GM18511 (cell line): ENCODE measurements around the gene RNF128.

Experiments
- ATAC-seq: cut with Tn5 transposase; IDR thresholded peaks from one replicate; pipeline ENCODE4 v1.9.1; 2021; ENCODE audit warnings: mild to moderate bottlenecking, moderate library complexity; ENCODE audit not compliant: unreplicated experiment

The RNF128 gene

DNA sequence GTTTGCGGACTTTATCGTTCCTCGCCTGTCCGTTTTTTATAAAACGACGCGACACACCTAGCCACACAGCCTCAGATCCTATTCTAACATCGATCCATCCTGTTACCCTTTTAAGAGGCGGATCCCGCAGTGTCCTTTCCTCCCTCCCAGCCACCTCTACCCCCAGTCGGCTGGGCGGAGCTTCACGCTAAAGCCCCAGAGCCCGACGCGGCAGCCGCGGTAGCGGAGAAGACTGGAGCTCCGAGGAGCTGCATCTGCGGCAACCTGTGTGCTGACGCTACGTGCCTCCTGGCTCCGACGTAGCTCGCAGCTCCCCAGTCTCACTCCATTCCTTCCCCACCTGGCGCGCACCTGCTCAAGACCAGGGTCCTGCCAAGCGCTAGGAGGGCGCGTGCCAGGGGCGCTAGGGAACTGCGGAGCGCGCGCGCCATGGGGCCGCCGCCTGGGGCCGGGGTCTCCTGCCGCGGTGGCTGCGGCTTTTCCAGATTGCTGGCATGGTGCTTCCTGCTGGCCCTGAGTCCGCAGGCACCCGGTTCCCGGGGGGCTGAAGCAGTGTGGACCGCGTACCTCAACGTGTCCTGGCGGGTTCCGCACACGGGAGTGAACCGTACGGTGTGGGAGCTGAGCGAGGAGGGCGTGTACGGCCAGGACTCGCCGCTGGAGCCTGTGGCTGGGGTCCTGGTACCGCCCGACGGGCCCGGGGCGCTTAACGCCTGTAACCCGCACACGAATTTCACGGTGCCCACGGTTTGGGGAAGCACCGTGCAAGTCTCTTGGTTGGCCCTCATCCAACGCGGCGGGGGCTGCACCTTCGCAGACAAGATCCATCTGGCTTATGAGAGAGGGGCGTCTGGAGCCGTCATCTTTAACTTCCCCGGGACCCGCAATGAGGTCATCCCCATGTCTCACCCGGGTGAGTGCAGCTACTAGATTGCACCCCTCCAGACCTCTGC lies at the start of gene RNF128:
Gene RNF128, plus strand, starts transcription at position 217 of the 953 bp plus-strand sequence. Its CDS starts 213 bp downstream, at position 430.
- ATAC-seq = no peak

DNA sequence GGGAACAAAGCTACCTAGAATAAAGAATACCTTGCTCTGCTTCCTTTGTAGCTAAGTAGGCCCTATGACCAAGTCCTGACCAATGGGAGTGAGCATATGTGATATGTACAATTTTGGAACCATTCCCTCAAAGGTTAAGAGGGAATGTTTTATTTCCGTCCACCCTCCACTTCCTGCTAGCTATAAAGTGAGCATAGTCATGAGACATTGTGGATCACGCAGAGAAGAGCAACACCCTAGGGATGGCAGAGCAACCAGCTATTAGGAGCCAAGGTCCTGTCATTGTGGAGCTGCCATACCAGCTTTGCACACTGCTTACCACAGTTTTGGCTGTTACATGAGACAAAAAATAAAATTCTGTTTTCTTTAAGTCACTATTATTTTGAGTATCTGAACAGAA lies 45.8 kb upstream of the RNF128 start:
- ATAC-seq = no peak

- no peak for ATAC-seq
Observed at GRCh38 chrX:106684207-106684606, 42.3 kb upstream of the RNF128 start.

- no peak for ATAC-seq
Observed at GRCh38 chrX:106692425-106693065, 34.0 kb upstream of the RNF128 start.

GRCh38 chrX:106696502-106696901 lies 30.0 kb upstream of the RNF128 start:
- ATAC-seq = no peak

GRCh38 chrX:106698693-106699092 lies 27.8 kb upstream of the RNF128 start:
- no peak for ATAC-seq

DNA sequence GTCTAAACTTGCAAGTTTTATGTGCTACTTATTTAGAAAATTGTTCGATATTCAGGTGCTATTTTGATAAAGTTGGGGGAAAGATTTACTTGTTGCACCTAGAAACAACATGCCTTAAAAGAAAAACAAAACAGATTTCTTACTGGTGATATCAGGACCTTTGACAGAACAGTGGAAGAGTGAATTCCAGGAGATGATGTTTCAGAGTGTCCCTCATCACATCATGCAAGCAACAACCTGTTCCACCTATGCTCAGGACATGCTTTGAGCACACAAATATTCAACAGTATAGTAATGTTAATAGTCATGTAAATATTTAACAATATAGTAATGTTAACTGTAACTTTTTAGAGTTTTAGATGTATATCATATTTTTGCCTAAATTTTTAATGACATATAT lies 23.9 kb upstream of the RNF128 start:
- no peak for ATAC-seq

DNA sequence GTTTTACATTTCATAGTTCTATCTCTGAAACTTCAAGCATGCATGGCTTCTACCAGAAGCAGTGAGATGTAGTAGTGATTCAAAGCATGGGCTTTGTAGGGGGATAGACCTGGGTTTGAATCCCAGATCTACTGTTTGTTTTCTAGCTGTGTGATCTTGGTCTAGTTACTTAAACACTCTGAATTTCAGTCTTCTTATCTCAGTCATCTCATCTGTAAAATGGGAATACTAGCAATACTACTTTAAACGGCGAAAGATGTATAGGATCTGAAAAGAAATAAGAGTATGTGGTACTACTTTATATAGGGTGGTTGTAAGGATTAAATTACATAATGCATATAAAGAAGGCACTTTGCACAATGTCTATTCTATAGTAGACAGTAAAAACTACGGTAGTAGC lies 20.0 kb upstream of the RNF128 start:
- ATAC-seq = no peak

GRCh38 chrX:106707771-106708454 lies 18.6 kb upstream of the RNF128 start:
- ATAC-seq = no peak

DNA sequence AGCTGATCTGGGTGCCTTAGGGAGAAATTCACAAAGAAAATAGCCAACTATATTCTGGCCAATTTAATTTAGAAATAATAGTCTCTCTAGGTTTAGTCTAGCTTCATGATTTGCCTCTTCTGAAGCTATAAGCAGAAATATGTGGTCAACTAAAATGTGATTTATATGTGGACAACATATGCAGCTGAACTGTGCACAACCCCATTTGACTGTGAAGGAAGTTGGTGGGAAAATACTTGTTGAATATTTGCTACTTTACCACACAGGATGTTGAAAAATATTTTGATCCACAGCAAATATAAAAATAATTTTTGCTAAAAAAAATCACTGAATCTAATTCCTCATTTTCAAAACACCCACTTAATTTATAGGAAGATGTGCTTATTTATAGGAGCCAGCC lies 15.7 kb upstream of the RNF128 start:
- ATAC-seq = no peak

GRCh38 chrX:106711375-106711774 lies 15.1 kb upstream of the RNF128 start:
- no peak for ATAC-seq

DNA sequence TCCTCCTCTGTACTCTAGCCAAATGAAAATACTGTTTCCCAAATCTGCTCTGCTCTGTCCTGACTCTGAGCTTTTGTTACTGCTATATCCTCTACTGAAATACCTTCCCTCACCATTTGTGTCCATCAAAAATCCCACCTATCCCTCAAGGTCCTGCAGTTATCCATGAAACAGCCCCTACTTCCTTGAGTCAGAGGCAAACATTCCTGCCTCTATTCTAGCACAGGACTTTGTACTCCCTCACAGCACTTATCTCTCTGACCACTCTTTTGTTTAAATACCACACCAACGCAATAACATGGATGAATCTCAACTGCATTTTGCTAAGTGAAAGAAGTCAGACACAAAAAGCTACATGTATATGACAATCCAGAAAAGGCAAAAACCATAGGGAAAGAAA lies 10.5 kb upstream of the RNF128 start:
- ATAC-seq = no peak

DNA sequence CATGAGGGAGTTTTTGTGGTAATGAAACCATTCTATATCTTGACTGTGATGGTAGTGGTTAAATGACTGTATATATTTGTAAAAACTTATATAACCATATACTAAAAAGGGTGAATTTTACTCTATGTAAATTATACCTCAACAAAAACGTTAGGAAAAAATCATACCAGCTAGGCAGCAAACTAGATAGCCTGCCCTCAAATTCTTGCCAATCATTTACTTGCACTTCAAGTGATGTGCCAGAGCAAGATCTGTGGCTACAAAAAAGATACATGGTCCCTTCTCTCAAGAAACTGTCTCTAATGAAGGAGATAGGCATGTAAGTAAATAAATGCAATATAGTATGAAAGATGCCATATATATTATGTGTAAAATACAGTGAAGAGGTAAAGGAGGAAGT lies 10.0 kb upstream of the RNF128 start:
- ATAC-seq = no peak

- no peak for ATAC-seq
Observed at GRCh38 chrX:106718709-106719108, 7.8 kb upstream of the RNF128 start.

DNA sequence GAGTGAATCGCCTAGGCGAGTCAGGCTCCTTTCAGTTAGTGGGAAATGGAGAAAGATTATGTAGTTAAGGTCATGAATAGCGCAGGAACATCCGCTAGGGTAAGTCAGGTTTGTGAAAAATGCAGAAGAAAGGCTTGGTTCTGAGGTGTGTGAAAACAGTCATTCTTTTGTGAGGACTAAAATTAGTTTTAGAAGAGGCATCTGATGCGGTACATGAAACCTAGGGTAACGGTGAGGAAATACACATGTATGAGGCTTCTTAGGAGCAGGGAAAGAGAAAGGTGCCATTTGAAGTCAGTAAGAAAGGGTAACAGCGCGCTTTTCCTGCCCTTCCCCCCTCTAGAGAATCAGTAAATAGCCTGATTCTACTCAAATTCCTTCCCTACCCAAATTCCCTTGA lies 570 bp upstream of the RNF128 start:
- ATAC-seq = no peak

- no peak for ATAC-seq
Observed at GRCh38 chrX:106728337-106728736, 1.8 kb downstream of the RNF128 start.

DNA sequence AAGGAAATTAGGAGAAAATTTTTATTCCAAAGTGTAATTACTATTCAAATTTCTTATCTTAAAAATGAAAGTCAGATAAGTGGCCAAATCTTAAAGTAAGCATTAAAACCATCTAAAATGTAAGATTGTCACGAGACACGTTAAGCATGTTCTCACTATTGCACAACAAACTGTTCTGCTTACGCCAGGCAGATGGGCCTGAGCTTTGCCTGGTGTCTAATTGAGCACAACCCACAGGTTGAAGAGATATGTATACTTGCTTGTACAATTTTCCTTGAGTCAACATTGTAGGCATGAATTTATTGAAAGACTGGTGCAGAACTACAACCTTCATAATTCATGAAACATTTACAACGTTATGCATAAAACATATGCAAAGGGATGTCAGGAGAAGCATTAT lies 3.9 kb downstream of the RNF128 start:
- no peak for ATAC-seq

GRCh38 chrX:106731590-106731989 lies 5.1 kb downstream of the RNF128 start:
- no peak for ATAC-seq

- no peak for ATAC-seq
Observed at GRCh38 chrX:106734827-106735226, 8.3 kb downstream of the RNF128 start.

- no peak for ATAC-seq
Observed at GRCh38 chrX:106740193-106740780, 13.8 kb downstream of the RNF128 start.

- ATAC-seq = no peak
Observed at GRCh38 chrX:106742193-106742592, 15.7 kb downstream of the RNF128 start.
